Memory B cell (primary cell): Measurements from ENCODE around the gene TRABD2B.

Experiments
- ATAC-seq: fragments of 150-1000 bp; cut with Tn5 transposase; 2 replicates; pipeline ENCODE4 v1.10.0; 2021; ENCODE audit warnings: low read depth, mild to moderate bottlenecking, moderate library complexity
- DNase-seq, 2 donors: peaks; one replicate each; pipeline ENCODE4 v3.0.0; 2022; ENCODE audit warnings: low spot score in 2 of 2
- H3K27ac Mint-ChIP-seq: one replicate; pipeline ENCODE4 v1.8.0; 2022; ENCODE audit warnings: mild to moderate bottlenecking, moderate library complexity, mixed read lengths
- H3K27me3 Mint-ChIP-seq: one replicate; pipeline ENCODE4 v1.8.0; 2022; ENCODE audit warnings: mixed read lengths
- H3K36me3 Mint-ChIP-seq: one replicate; pipeline ENCODE4 v1.8.0; 2022; ENCODE audit warnings: mild to moderate bottlenecking, mixed read lengths
- H3K4me1 Mint-ChIP-seq: one replicate; pipeline ENCODE4 v1.8.0; 2022; ENCODE audit warnings: mixed read lengths
- H3K4me3 Mint-ChIP-seq: one replicate; pipeline ENCODE4 v1.8.0; 2022; ENCODE audit warnings: mild to moderate bottlenecking, moderate library complexity, mixed read lengths
- H3K9me3 Mint-ChIP-seq: one replicate; pipeline ENCODE4 v1.8.0; 2022; ENCODE audit warnings: mixed read lengths

The TRABD2B gene

DNA sequence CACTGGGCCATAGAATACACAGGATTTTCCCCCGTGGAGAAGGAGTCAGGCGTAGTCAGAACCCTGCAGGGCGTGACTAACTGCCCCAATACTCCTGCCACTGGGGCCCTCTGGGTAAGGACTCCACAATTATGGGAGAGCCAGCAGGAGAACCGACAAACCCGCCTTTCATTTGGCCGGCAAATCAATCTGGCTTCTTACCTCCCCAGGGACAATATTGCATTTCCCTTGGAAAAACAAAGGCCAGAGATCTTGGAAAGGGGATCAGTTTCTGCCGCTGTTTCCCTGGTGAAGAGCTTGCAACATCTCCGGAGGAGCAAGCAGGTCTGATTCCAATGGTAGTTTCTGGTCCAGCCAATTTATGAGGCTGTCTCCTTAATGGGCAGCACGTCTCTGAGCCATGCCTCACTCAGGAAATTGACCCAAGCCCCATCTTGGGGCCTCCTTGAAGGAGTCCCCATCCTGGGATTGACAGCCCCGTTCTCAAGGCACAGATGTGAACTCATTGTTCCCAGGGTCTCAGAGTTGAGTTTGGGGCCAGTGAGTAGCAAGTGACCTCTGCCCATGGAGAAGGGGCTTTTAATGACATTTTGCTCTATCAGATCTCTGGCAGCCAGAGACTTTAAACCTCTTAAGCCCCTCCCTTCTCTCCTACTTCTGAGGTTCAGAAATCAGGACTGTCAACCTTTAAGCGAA is 4.3 kb downstream of the TRABD2B start:
- DNase-seq (no peak), ATAC-seq (no peak)
- Mint-ChIP-seq H3K4me1 (peaks cover 7% of the 10 kb centered on the region), H3K27ac (no peak overlapping the region), H3K27me3 (peaks cover 21% of the 10 kb centered on the region), H3K9me3 (no peaks in the 10 kb centered on the region), H3K4me3 (no peak overlapping the region), H3K36me3 (peaks cover 4% of the 10 kb centered on the region)

GRCh38 chr1:47991673-47992072 is 5.5 kb downstream of the TRABD2B start:
- no peak overlapping the region for H3K27ac Mint-ChIP-seq
- H3K36me3 Mint-ChIP-seq, result peaks cover 4% of the 10 kb centered on the region
- DNase-seq, result no peak
- no peak overlapping the region for H3K4me3 Mint-ChIP-seq
- no peaks in the 10 kb centered on the region for H3K9me3 Mint-ChIP-seq
- peaks cover 5% of the 10 kb centered on the region for H3K4me1 Mint-ChIP-seq
- no peak for ATAC-seq
- H3K27me3 Mint-ChIP-seq, result peaks cover 20% of the 10 kb centered on the region

DNA sequence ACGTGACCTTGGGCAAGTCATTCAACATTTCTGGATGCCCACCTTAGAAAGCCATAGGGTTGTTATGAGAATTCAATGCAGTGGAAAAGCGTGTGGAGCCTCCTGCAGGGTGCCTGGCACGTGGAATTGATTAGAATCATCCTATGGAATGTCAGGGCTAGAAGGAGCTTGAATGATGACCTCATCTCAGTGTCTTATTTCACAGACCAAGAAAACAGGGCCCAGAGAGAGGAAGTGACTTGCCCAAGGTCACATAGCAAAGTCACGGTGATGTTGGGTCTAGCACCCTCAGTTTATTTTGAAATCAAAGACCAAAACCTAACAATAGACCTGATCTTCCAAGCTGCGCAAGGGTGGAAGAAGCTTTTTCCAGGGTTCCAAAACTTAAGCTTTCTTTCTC is 6.0 kb downstream of the TRABD2B start:
- H3K27me3 Mint-ChIP-seq, result peaks cover 18% of the 10 kb centered on the region
- no peak for ATAC-seq
- no peak for DNase-seq
- H3K27ac Mint-ChIP-seq, result no peak overlapping the region
- H3K36me3 Mint-ChIP-seq, result peaks cover 3% of the 10 kb centered on the region
- no peak overlapping the region for H3K4me3 Mint-ChIP-seq
- no peaks in the 10 kb centered on the region for H3K9me3 Mint-ChIP-seq
- peaks cover 4% of the 10 kb centered on the region for H3K4me1 Mint-ChIP-seq

- Mint-ChIP-seq H3K27ac (no peak overlapping the region), H3K27me3 (peaks cover 12% of the 10 kb centered on the region), H3K4me3 (no peak overlapping the region), H3K9me3 (no peaks in the 10 kb centered on the region), H3K36me3 (no peaks in the 10 kb centered on the region), H3K4me1 (no peaks in the 10 kb centered on the region)
- DNase-seq, result no peak
- ATAC-seq, result no peak
Measured at GRCh38 chr1:47990286-47990685, 6.9 kb downstream of the TRABD2B start.

GRCh38 chr1:47987601-47988000 is 9.6 kb downstream of the TRABD2B start:
- DNase-seq (no peak), ATAC-seq (no peak)
- H3K27ac Mint-ChIP-seq, result no peak overlapping the region
- H3K9me3 Mint-ChIP-seq, result no peaks in the 10 kb centered on the region
- peaks cover 12% of the 10 kb centered on the region for H3K27me3 Mint-ChIP-seq
- H3K36me3 Mint-ChIP-seq, result no peaks in the 10 kb centered on the region
- H3K4me3 Mint-ChIP-seq, result no peak overlapping the region
- peaks cover 3% of the 10 kb centered on the region for H3K4me1 Mint-ChIP-seq

GRCh38 chr1:47986761-47987200 is 10.4 kb downstream of the TRABD2B start:
- H3K4me3 Mint-ChIP-seq, result no peak overlapping the region
- ATAC-seq, result no peak
- no peaks in the 10 kb centered on the region for H3K9me3 Mint-ChIP-seq
- no peak overlapping the region for H3K27ac Mint-ChIP-seq
- no peaks in the 10 kb centered on the region for H3K36me3 Mint-ChIP-seq
- H3K4me1 Mint-ChIP-seq, result peaks cover 3% of the 10 kb centered on the region
- DNase-seq, result no peak
- H3K27me3 Mint-ChIP-seq, result peaks cover 12% of the 10 kb centered on the region

DNA sequence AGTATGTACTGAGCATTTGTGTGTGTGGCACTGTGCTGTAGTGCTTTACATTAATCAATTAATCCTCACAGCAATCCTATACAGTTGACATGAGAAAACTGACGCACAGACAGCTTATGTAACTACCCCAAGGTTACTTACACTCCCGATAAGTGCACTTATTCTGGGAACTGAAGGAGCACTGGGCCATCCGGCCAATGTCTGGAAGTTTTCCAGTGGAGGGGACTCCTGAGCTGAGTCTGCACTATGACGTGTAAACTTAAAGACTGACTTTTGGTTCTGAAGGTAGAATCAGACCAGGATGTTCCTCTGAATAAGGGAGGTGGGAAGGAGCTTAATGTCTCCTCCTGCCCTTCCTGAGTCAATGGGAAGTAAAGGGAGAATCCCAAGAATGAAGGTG is 12.2 kb downstream of the TRABD2B start:
- H3K36me3 Mint-ChIP-seq, result no peaks in the 10 kb centered on the region

DNA sequence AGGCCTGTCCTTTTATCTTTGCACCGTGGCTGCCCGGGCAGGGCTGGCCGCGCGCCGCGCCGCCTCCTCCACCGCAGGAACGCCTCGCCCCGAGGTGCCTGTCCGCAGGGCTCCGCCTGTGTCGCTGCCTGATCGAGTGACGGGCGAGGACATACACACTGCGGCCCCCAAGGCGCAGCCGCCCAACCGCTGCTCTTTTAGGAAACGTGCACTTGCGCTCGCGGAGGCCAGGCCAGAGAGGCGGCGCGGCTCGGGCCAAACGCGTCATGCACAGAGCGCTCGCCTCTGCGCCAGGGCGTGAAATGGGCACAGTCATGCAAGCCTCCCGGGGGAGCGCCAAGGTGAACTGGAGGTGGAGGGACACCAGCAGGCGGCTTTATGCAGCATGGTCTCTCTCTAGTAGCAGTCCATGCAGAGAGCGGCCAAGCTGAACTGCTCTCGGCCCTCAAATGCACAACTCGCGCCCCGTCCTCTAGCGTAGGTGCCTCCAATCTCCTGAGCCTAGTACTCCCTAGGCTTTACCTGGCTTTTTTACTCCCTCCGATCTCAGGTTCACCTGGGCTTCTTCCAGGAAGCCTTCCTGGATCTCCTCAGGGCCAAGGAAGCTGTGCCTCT is 12.9 kb downstream of the TRABD2B start:
- ATAC-seq, result no peak
- peaks cover 15% of the 10 kb centered on the region for H3K27me3 Mint-ChIP-seq
- H3K9me3 Mint-ChIP-seq, result no peaks in the 10 kb centered on the region
- H3K27ac Mint-ChIP-seq, result no peak overlapping the region
- H3K36me3 Mint-ChIP-seq, result no peaks in the 10 kb centered on the region
- DNase-seq, result no peak
- H3K4me1 Mint-ChIP-seq, result peaks cover 3% of the 10 kb centered on the region
- no peak overlapping the region for H3K4me3 Mint-ChIP-seq

More for the DNA sequence above, 12.2 kb downstream of the TRABD2B start:
- Mint-ChIP-seq H3K4me3 (no peak overlapping the region), H3K4me1 (peaks cover 3% of the 10 kb centered on the region), H3K27me3 (peaks cover 15% of the 10 kb centered on the region), H3K9me3 (no peaks in the 10 kb centered on the region), H3K27ac (no peak overlapping the region)
- no peak for DNase-seq
- ATAC-seq, result no peak

DNA sequence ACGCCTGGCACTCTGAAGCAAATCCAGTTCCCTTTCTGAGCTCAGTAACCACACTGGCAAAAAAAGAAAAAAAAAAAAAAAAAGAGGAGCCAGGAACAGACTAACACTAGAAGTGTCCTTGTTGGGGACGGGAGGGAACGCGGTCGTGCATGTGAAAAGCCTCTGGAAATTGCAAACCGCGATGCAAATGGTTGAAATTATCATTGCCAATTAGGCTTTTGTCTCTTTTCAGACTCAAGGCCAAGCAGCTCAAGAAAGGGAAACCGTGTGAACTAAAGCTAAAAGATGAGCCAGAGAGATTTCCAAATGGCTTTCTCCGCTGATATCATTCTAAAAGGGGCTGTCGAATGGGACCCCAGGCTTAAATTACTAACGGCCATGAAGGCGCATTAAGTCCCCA is 13.5 kb downstream of the TRABD2B start:
- DNase-seq (no peak), ATAC-seq (no peak)
- H3K9me3 Mint-ChIP-seq, result no peaks in the 10 kb centered on the region
- H3K27me3 Mint-ChIP-seq, result peaks cover 15% of the 10 kb centered on the region
- H3K4me3 Mint-ChIP-seq, result no peak overlapping the region
- no peak overlapping the region for H3K27ac Mint-ChIP-seq
- no peaks in the 10 kb centered on the region for H3K36me3 Mint-ChIP-seq
- H3K4me1 Mint-ChIP-seq, result peaks cover 3% of the 10 kb centered on the region

GRCh38 chr1:47981667-47982350 is 15.4 kb downstream of the TRABD2B start:
- DNase-seq, result no peak
- Mint-ChIP-seq H3K9me3 (no peaks in the 10 kb centered on the region), H3K27me3 (peaks cover 15% of the 10 kb centered on the region), H3K4me1 (peaks cover 3% of the 10 kb centered on the region), H3K4me3 (no peak overlapping the region), H3K27ac (no peak overlapping the region), H3K36me3 (no peaks in the 10 kb centered on the region)
- no peak for ATAC-seq

GRCh38 chr1:47980501-47980900 is 16.7 kb downstream of the TRABD2B start:
- ATAC-seq, result no peak
- H3K36me3 Mint-ChIP-seq, result no peaks in the 10 kb centered on the region
- DNase-seq, result no peak
- H3K27ac Mint-ChIP-seq, result no peak overlapping the region
- no peaks in the 10 kb centered on the region for H3K9me3 Mint-ChIP-seq
- H3K4me1 Mint-ChIP-seq, result peaks cover 3% of the 10 kb centered on the region
- H3K27me3 Mint-ChIP-seq, result peaks cover 15% of the 10 kb centered on the region
- H3K4me3 Mint-ChIP-seq, result no peak overlapping the region

DNA sequence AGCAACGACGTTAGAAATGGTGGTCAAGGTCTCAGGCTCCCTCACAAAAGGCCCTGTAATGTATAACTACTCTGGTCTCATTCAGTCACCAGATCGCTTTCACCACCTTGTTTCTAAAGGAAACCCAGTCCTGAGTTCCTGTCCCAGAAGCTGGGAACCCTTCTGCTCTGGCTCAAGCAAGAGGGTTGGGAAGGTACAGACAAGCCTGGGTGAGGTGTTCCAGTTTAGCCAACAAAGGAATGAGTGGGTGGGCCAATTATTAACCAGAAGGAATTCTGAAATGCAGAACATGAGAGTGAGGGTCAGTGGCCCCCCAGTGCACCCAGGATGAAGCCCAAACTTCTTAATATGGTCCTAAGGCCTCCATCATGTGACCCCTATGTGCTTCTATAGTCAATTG is 17.5 kb downstream of the TRABD2B start:
- Mint-ChIP-seq H3K4me1 (peaks cover 3% of the 10 kb centered on the region), H3K27me3 (peaks cover 14% of the 10 kb centered on the region), H3K27ac (no peak overlapping the region), H3K36me3 (no peaks in the 10 kb centered on the region), H3K9me3 (no peaks in the 10 kb centered on the region), H3K4me3 (no peak overlapping the region)
- ATAC-seq (no peak), DNase-seq (no peak)

- H3K27me3 Mint-ChIP-seq, result peaks cover 11% of the 10 kb centered on the region
- H3K9me3 Mint-ChIP-seq, result no peaks in the 10 kb centered on the region
- H3K36me3 Mint-ChIP-seq, result no peaks in the 10 kb centered on the region
- no peak overlapping the region for H3K4me3 Mint-ChIP-seq
- H3K4me1 Mint-ChIP-seq, result no peaks in the 10 kb centered on the region
- H3K27ac Mint-ChIP-seq, result no peak overlapping the region
- no peak for DNase-seq
- ATAC-seq, result no peak
Measured at GRCh38 chr1:47978486-47978885, 18.7 kb downstream of the TRABD2B start.

DNA sequence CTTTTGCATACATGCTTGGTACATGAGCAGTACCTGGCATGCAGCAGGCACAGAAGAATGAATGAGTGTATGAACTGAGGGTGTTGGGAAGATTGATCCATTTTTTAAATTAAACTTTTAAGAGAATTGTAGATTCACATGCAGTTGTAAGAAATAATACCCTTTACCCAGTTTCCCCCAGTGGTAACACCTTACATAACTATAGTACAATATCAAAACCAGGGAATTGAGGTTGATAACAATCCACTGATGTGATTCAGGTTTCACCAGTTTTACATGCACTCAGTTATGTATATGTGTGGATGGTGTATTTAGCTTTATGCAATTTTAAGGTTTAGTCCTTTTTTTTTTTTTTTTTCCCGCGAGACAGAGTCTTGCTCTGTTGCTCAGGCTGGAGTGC is 20.5 kb downstream of the TRABD2B start:
- H3K27ac Mint-ChIP-seq, result no peak overlapping the region
- no peak overlapping the region for H3K4me3 Mint-ChIP-seq
- H3K36me3 Mint-ChIP-seq, result no peaks in the 10 kb centered on the region
- no peaks in the 10 kb centered on the region for H3K9me3 Mint-ChIP-seq
- no peak for ATAC-seq
- peaks cover 8% of the 10 kb centered on the region for H3K27me3 Mint-ChIP-seq
- DNase-seq, result no peak
- no peaks in the 10 kb centered on the region for H3K4me1 Mint-ChIP-seq
